Stimulated activated CD4-positive, alpha-beta T cell treated with anti-CD3 and anti-CD28 coated beads, Interleukin-1b, Interleukin-23, amount 100 ng/mL, for 1 hour (primary cell): ENCODE results near the gene GHDC.
"Not testable (repeated sequence)": the region's sequence is repeated elsewhere in the genome, so short reads cannot be mapped to it uniquely, and the experiment has no call there.

Experiments used
- DNase-seq, 2 donors: peaks; one replicate each; pipeline ENCODE4 v3.0.0-alpha.2; 2020; ENCODE audit warnings: low read depth in 2 of 2

The GHDC gene

GRCh38 chr17:42202696-42203095 is 8.4 kb upstream of the GHDC start:
- DNase-seq = no peak

- DNase-seq = no peak
Measured at GRCh38 chr17:42202159-42202558, 7.9 kb upstream of the GHDC start.

- no peak for DNase-seq
Measured at GRCh38 chr17:42201458-42201772, 7.1 kb upstream of the GHDC start.

- no peak for DNase-seq
Measured at GRCh38 chr17:42200706-42201457, 6.6 kb upstream of the GHDC start.

- no peak for DNase-seq
Measured at GRCh38 chr17:42199416-42200011, 5.2 kb upstream of the GHDC start.

- no peak for DNase-seq
Measured at GRCh38 chr17:42198897-42199296, 4.6 kb upstream of the GHDC start.

GRCh38 chr17:42197564-42198156 is 3.4 kb upstream of the GHDC start:
- DNase-seq = no peak

GRCh38 chr17:42193216-42193968 is 902 bp downstream of the GHDC start:
- DNase-seq = no peak

- DNase-seq = no peak
Measured at GRCh38 chr17:42192189-42193126, 1.8 kb downstream of the GHDC start.

GRCh38 chr17:42191275-42191608 is 3.1 kb downstream of the GHDC start:
- DNase-seq = no peak

- DNase-seq = no peak
Measured at GRCh38 chr17:42190491-42191274, 3.6 kb downstream of the GHDC start.

GRCh38 chr17:42189651-42189965 is 4.7 kb downstream of the GHDC start:
- no peak for DNase-seq

GRCh38 chr17:42188749-42189650 is 5.3 kb downstream of the GHDC start:
- DNase-seq = no peak

- DNase-seq = no peak
Measured at GRCh38 chr17:42187833-42188232, 6.5 kb downstream of the GHDC start.

- DNase-seq = not testable (repeated sequence)
Measured at GRCh38 chr17:42186191-42186590, 8.1 kb downstream of the GHDC start.

- no peak for DNase-seq
Measured at GRCh38 chr17:42185621-42185930, 8.7 kb downstream of the GHDC start.

GRCh38 chr17:42184713-42185620 is 9.3 kb downstream of the GHDC start, which contains the start of gene HCRT:
HCRT (minus strand) TSS chr17:42185452; CDS start chr17:42185365, 87 bp downstream.
- DNase-seq = no peak

- DNase-seq = peak; percentile 32 to 63
Measured at GRCh38 chr17:42183741-42184711, 10.3 kb downstream of the GHDC start.
